Measurements from ENCODE around the gene TRIM33.
"Not testable (repeated sequence)": the region's sequence is repeated elsewhere in the genome, so short reads cannot be mapped to it uniquely, and the experiment has no call there.

The TRIM33 gene

GRCh38 chr1:114510274-114511031, 550 bp downstream of the TRIM33 start:
- DNase-seq (ENCODE audit: low read depth in 2 of 2, low spot score in 1 of 2), result peak in 1 of 2 donors; percentile 13

DNA sequence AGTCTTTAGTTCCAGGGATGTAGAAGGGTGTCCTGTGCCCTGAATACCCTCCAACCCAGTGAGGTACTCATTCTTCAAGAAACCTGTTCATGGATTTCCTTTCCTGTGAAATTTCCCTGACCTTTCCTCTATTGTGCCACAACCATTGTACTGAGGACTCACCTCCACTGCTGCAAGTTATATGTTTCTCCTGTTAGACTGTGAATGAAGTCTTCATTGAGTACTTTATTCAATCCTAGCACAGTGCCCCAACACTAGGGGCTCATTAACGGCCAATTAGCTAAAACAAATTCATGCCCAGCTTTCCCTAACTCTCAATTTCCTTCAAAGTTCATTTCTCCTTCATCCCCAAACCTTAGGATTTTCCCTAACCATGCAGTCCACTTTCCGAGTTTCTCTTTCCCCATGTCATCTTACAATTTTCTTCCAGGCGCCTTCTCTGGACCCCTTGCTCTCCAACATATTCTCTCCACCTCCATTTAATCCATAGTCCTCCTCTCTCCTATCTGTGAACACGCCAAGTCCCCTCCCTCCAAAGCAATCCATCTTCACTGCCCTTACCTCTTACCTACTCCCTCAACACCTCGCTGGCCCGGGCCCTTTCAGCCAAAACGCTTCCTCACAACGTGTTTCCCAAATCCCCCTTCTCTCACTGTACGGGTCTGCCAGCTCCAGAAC, 1.3 kb downstream of the TRIM33 start:
- no peak for DNase-seq (ENCODE audit: low read depth in 2 of 2, low spot score in 1 of 2)

DNA sequence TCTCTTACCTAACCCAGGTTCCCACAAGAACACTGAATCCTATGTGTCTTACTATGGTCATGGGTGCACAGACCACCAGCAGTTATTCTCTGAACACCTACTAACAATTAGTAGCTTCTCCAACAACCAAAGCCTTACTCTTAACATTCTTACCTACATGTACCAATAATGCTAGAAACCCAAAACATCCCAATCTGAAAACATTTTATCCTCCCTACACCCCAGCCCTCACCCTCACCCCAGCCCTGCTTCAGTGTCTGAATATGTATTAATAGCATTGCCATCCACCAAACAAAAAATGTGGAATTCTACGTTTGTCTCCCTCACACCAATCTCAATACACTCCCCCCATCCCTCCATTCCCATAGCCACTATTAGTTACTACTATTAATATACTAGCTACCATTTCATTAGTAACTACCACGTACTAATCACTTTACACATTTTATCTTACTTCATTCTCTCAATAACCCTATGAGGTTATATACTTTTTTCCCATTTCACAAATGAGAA, 2.6 kb downstream of the TRIM33 start:
- no peak for DNase-seq (ENCODE audit: low read depth in 2 of 2, low spot score in 1 of 2)

GRCh38 chr1:114507513-114507912, 3.5 kb downstream of the TRIM33 start:
- no peak for DNase-seq (ENCODE audit: low read depth in 2 of 2, low spot score in 1 of 2)

- no peak for DNase-seq (ENCODE audit: low read depth in 2 of 2, low spot score in 1 of 2)
These were observed 5.8 kb downstream of the TRIM33 start for GRCh38 chr1:114505148-114505561.

DNA sequence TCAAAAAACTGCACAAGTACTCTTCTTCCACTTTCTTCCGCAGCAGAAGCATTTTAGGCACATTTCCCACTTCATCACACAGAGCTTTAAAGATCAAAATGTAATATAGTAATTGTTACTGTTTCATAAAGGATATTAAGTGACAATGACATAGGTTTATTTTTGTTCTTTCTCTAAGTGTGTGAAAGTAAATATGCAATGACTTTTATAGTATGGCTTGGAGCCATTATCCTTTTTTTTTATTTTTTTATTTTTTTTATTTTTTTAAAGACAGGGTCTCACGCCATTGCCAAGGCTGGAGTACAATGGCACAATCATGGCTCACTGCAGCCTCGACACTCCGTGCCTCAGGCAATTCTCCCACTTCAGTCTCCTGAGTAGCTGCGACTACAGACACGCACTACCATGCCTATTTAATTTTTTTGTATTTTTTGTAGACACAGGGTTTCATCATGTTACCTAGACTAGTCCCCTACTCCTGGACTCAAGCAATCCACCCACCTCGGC, 7.0 kb downstream of the TRIM33 start:
- DNase-seq (ENCODE audit: low read depth in 2 of 2, low spot score in 1 of 2), result no peak

GRCh38 chr1:114502080-114502479, 8.9 kb downstream of the TRIM33 start:
- DNase-seq (ENCODE audit: low read depth in 2 of 2, low spot score in 1 of 2), result no peak

- no peak for DNase-seq (ENCODE audit: low read depth in 2 of 2, low spot score in 1 of 2)
These were observed 11.5 kb downstream of the TRIM33 start for GRCh38 chr1:114499478-114499877.

GRCh38 chr1:114496089-114496488, 14.9 kb downstream of the TRIM33 start:
- DNase-seq (ENCODE audit: low read depth in 2 of 2, low spot score in 1 of 2), result no peak

DNA sequence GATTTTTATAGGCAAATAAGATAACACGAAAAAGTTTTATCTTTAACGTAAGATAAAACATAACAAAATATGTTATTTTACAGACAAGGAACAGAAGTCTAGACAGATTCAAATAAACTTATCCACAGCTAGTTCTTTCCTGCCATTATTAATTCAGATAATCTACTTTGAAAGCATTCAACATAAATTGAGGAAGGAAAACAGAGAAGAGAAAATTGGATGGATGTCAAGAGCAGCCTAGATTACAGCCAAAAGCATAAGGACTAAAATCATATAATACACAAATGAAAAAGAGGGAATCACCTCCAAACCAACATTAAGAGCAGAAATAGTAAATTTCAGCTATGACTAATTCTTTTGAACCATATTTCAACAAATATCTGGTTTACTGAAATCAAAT, 15.5 kb downstream of the TRIM33 start:
- no peak for DNase-seq (ENCODE audit: low read depth in 2 of 2, low spot score in 1 of 2)

DNA sequence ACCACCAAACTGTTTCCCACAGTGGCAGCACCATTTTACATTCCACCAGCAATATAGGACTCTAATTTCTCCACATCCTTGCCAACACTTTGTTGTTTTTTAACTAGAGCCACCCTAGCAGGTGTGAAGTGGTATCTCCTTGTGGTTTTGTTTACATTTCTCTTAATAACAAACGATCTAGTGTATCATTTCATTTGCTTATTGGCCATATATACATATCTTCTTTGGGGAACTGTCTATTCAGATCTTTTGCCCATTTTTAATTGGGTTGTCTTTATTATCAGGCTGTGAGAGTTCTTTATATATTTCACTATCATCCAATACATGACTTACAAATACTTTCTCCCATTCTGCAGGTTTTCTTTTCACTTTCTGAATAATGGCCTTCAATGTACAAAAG, 18.0 kb downstream of the TRIM33 start:
- no peak for DNase-seq (ENCODE audit: low read depth in 2 of 2, low spot score in 1 of 2)

DNA sequence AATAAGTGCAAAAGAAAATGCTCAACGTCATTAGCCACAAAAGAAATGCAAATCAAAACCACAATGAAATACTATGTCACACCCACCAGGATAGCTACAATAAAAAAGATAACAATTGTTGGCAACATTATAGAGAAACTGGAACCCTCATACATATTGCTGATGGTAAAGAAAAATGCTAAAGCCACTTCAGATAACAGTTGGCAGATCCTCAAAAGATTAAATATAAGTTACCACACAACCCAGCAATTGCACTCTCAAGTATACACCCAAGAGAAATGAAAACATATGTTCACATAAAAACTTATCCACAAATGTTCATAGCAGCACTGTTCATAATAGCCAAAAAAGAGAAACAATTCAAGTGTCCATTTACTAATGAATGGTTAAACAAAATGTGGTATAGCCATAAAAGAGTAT, 20.7 kb downstream of the TRIM33 start:
- DNase-seq (ENCODE audit: low read depth in 2 of 2, low spot score in 1 of 2), result no peak

DNA sequence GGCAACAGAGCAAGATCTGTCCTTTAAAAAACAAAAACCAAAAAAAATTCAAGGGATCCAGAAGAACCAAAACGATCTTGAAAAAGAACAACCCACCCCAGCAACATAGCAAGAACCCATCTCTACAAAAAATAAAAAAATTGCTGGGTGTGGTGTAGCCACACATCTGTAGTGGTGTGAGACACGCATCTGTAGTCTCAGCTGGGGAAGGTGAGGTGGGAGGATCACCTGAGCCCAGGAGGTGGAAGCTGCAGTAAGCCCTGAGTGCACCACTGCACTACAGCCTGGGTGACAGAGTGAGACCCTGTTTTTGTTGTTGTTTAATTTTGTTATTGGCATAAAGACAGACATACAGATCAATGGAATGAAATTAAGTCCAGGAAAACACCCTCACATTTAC, 22.3 kb downstream of the TRIM33 start:
- no peak for DNase-seq (ENCODE audit: low read depth in 2 of 2, low spot score in 1 of 2)

DNA sequence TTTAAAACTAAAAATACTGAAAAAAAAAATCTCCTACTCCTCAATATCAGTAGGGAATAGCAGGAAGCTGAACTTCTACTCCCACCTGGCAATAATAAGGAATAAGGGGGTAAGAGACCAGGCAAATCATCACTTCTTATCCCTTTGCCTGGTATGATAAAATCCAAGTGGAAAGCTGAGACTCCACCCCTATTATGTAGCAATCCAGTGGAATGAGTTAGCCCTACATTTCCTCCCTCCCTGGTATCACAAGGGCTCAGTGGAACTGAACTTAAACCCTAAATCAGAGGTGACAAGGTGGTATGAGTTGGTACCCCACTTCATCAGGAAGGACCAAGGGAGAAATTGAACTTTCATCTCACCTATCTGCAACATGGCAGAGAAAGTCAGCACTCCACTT, 25.7 kb downstream of the TRIM33 start:
- no peak for DNase-seq (ENCODE audit: low read depth in 2 of 2, low spot score in 1 of 2)

DNA sequence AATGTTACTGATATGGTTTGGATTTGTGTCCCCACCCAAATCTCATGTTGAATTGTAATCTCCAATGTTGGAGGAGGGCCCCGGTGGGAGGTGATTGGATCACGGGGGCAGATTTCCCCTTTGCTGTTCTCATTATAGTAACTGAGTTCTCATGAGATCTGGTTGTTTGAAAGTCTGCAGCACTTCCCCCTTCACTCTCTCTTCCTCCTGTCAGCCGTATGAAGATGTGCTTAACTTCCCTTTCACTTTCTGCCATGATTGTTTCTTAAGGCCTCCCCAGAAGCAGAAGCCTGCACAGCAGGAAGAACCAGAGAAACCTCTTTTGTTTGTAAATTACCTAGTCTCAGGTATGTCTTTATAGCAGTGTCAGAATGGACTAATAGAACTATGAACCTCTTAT, 28.4 kb downstream of the TRIM33 start:
- no peak for DNase-seq (ENCODE audit: low read depth in 2 of 2, low spot score in 1 of 2)

- not testable (repeated sequence) for DNase-seq (ENCODE audit: low read depth in 2 of 2, low spot score in 1 of 2)
These were observed 31.4 kb downstream of the TRIM33 start for GRCh38 chr1:114479636-114480035.

GRCh38 chr1:114479134-114479533, 31.9 kb downstream of the TRIM33 start:
- no peak for DNase-seq (ENCODE audit: low read depth in 2 of 2, low spot score in 1 of 2)

DNA sequence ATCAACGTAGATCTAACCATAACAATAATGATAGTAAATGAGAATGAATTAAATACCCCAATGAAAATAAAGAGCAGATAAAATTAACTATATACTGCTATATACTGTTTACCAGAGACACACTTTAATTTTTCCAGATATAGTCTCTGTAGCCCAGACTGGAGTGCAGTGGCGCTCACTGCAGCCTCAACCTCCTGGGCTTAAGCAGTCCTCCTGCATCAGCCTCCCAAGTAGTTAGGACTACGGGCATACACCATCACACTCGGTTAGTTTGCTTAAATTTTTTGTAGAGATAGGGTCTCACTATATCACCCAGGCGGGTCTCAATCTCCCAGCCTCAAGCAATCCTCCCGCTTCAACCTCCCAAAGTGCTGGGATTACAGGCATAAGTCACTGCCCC, 37.2 kb downstream of the TRIM33 start:
- DNase-seq (ENCODE audit: low read depth in 2 of 2, low spot score in 1 of 2), result no peak

- DNase-seq (ENCODE audit: low read depth in 2 of 2, low spot score in 1 of 2), result no peak
These were observed 38.6 kb downstream of the TRIM33 start for GRCh38 chr1:114472408-114472807.

GRCh38 chr1:114470681-114471080, 40.3 kb downstream of the TRIM33 start:
- DNase-seq (ENCODE audit: low read depth in 2 of 2, low spot score in 1 of 2), result no peak

DNA sequence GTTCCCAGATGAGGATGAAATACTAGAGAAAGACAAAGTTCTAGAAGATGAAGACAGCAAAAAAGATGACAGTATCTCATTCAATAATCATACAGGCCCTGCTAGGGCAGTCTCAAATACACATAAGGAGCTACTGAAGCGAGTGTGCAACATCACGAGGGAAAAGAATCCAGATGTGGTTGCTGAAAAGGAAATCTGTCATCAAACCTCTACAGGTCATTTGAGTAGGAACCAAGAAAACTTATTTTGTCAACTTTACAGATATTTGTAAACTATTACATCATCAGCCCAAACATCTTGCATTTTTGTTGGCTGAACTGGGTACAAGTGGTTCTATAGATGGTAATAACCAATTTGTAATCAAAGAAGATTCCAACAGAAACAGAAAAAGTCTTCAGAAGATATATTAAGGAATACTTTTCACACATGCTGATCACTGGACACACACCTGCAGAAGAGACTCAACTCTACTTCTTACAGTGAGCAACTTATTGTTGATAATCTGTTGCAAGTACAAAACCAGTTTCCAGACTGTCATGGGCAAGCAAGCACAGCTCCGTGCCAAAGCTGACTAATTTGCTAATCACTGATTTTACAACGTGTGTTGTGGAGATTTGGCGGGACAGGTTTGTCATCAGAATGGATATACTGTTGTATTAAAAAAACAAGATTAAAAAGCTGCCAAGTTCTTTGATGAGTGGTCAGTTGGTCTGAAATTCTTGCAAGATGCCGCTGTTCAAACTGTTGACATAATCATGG, 42.1 kb downstream of the TRIM33 start:
- DNase-seq (ENCODE audit: low read depth in 2 of 2, low spot score in 1 of 2), result no peak

- no peak for DNase-seq (ENCODE audit: low read depth in 2 of 2, low spot score in 1 of 2)
These were observed 43.0 kb downstream of the TRIM33 start for GRCh38 chr1:114468047-114468446.
